ENCODE measurements around the gene MTOR.

GRCh38 chr1:11285883-11286734 lies 23.8 kb upstream of the MTOR start:
- TF ChIP-seq POLR2A (IDR thresholded peaks at IDR 0.05), result no peak
- TF ChIP-seq CTCF (IDR thresholded peaks at IDR 0.05), result peak; percentile 5 to 33 (median 22)

All from right lobe of liver (tissue), 4 donors.